SK-N-MC (cell line): ENCODE measurements around the gene LRRC71.

Experiments used
- DNase-seq: peaks from one replicate; pipeline ENCODE4 v3.0.0-alpha.2; 2011; ENCODE audit warnings: low read depth, low spot score
- H3K27ac ChIP-seq: fragments of 200-600 bp; sonication (generic); 2 replicates; pipeline ENCODE4 v1.5.1; 2016; ENCODE audit warnings: mixed run types
- H3K36me3 ChIP-seq: fragments of 200-600 bp; sonication (generic); 2 replicates; pipeline ENCODE4 v1.6.1; 2017; ENCODE audit warnings: antibody characterized with exemption, low read length, mixed read lengths; ENCODE audit not compliant: insufficient read depth
- H3K4me3 ChIP-seq: fragments of 200-600 bp; sonication (generic); 2 replicates; pipeline ENCODE4 v1.5.1; 2016
- H3K9ac ChIP-seq: fragments of 200-600 bp; sonication (generic); 2 replicates; pipeline ENCODE4 v1.8.0; 2017; ENCODE audit warnings: mixed run types, mixed read lengths; ENCODE audit not compliant: insufficient read length
- H3K9me3 ChIP-seq: fragments of 200-600 bp; sonication (generic); 2 replicates; pipeline ENCODE4 v1.6.1; 2017; ENCODE audit warnings: low read depth, mild to moderate bottlenecking, antibody characterized with exemption, low read length, moderate library complexity, mixed read lengths
- EZH2 ChIP-seq: fragments of 200-600 bp; sonication (generic); IDR thresholded peaks from one replicate; pipeline ENCODE4 v1.6.1; 2017; ENCODE audit warnings: antibody characterized with exemption
- FOXP2 ChIP-seq: optimal IDR thresholded peaks from 2 replicates; pipeline ENCODE3; 2011; ENCODE audit warnings: mild to moderate bottlenecking, moderate library complexity; ENCODE audit not compliant: insufficient read depth; ENCODE audit errors: extremely low read length, control extremely low read depth
- POLR2AphosphoS5 ChIP-seq: IDR thresholded peaks from 2 replicates; pipeline ENCODE4 v1.6.1; 2012; ENCODE audit warnings: mild to moderate bottlenecking, low read depth, low read length, borderline replicate concordance

The LRRC71 gene

GRCh38 chr1:156939786-156940334 is 19.4 kb downstream of the LRRC71 start:
- H3K36me3 ChIP-seq = no peaks in the 10 kb centered on the region; the same call in 1 of the 2 replicates
- no peak for DNase-seq
- TF ChIP-seq EZH2 = no peak
- no peak overlapping the region for H3K27ac ChIP-seq
- no peak overlapping the region for H3K9ac ChIP-seq
- H3K4me3 ChIP-seq = no peak overlapping the region
- H3K9me3 ChIP-seq = no peaks in the 10 kb centered on the region

GRCh38 chr1:156941675-156942074 is 21.2 kb downstream of the LRRC71 start:
- no peak overlapping the region for H3K4me3 ChIP-seq
- H3K27ac ChIP-seq = no peak overlapping the region
- H3K9me3 ChIP-seq = no peaks in the 10 kb centered on the region
- H3K36me3 ChIP-seq = no peaks in the 10 kb centered on the region; the same call in 1 of the 2 replicates
- no peak for DNase-seq
- TF ChIP-seq POLR2AphosphoS5 = no peak
- TF ChIP-seq FOXP2 = no peak
- TF ChIP-seq EZH2 = no peak
- H3K9ac ChIP-seq = no peak overlapping the region

GRCh38 chr1:156942176-156942575 is 21.7 kb downstream of the LRRC71 start:
- H3K9ac ChIP-seq = no peak overlapping the region
- DNase-seq = no peak
- TF ChIP-seq EZH2 (no peak), FOXP2 (no peak), POLR2AphosphoS5 (no peak)
- H3K36me3 ChIP-seq = no peaks in the 10 kb centered on the region; the same call in 1 of the 2 replicates
- no peak overlapping the region for H3K4me3 ChIP-seq
- H3K27ac ChIP-seq = no peak overlapping the region
- H3K9me3 ChIP-seq = no peaks in the 10 kb centered on the region

GRCh38 chr1:156942576-156942975 is 22.1 kb downstream of the LRRC71 start:
- Histone ChIP-seq H3K9ac (no peak overlapping the region), H3K9me3 (no peaks in the 10 kb centered on the region), H3K4me3 (no peak overlapping the region), H3K27ac (no peak overlapping the region), H3K36me3 (no peaks in the 10 kb centered on the region; the same call in 1 of the 2 replicates)
- TF ChIP-seq EZH2 = no peak
- no peak for TF ChIP-seq POLR2AphosphoS5
- TF ChIP-seq FOXP2 = no peak
- DNase-seq = no peak

- no peak overlapping the region for H3K27ac ChIP-seq
- no peak for DNase-seq
- H3K9ac ChIP-seq = no peak overlapping the region
- TF ChIP-seq POLR2AphosphoS5 (no peak), FOXP2 (no peak), EZH2 (no peak)
- no peak overlapping the region for H3K4me3 ChIP-seq
- no peaks in the 10 kb centered on the region; the same call in 1 of the 2 replicates for H3K36me3 ChIP-seq
- no peaks in the 10 kb centered on the region for H3K9me3 ChIP-seq
Observed at GRCh38 chr1:156943756-156944155, 23.3 kb downstream of the LRRC71 start.

- Histone ChIP-seq H3K36me3 (no peaks in the 10 kb centered on the region; the same call in 1 of the 2 replicates), H3K9ac (no peak overlapping the region), H3K4me3 (no peak overlapping the region), H3K27ac (no peak overlapping the region), H3K9me3 (no peaks in the 10 kb centered on the region)
- no peak for DNase-seq
- TF ChIP-seq EZH2 (no peak), FOXP2 (no peak), POLR2AphosphoS5 (no peak)
Observed at GRCh38 chr1:156944268-156944667, 23.8 kb downstream of the LRRC71 start.

GRCh38 chr1:156944848-156945247 is 24.4 kb downstream of the LRRC71 start:
- Histone ChIP-seq H3K9ac (no peak overlapping the region), H3K9me3 (no peaks in the 10 kb centered on the region), H3K36me3 (no peaks in the 10 kb centered on the region; the same call in 1 of the 2 replicates), H3K4me3 (no peak overlapping the region), H3K27ac (no peak overlapping the region)
- TF ChIP-seq EZH2 (no peak), POLR2AphosphoS5 (no peak), FOXP2 (no peak)
- DNase-seq = no peak

- TF ChIP-seq POLR2AphosphoS5 = no peak
- no peak for TF ChIP-seq EZH2
- TF ChIP-seq FOXP2 = no peak
- DNase-seq = no peak
Observed at GRCh38 chr1:156945881-156946661, 25.6 kb downstream of the LRRC71 start.

More at GRCh38 chr1:156945881-156946661, 25.6 kb downstream of the LRRC71 start:
- Histone ChIP-seq H3K9ac (no peak overlapping the region), H3K9me3 (no peaks in the 10 kb centered on the region), H3K27ac (no peak overlapping the region), H3K36me3 (no peaks in the 10 kb centered on the region; the same call in 1 of the 2 replicates), H3K4me3 (no peak overlapping the region)
